ENCODE results near the gene MAP9. TPM values are rescaled to one million over a fixed set of nuclear protein-coding genes. Genes with fewer than 3 reads are reported as not detected.
A peak's percentile ranks its signal among the peaks of the same experiment; 100 is the strongest.

MAP9 gene
- total and polyA plus RNA-seq, 4 donors, result 0.14 to 2.0 (median 0.77) TPM

DNA sequence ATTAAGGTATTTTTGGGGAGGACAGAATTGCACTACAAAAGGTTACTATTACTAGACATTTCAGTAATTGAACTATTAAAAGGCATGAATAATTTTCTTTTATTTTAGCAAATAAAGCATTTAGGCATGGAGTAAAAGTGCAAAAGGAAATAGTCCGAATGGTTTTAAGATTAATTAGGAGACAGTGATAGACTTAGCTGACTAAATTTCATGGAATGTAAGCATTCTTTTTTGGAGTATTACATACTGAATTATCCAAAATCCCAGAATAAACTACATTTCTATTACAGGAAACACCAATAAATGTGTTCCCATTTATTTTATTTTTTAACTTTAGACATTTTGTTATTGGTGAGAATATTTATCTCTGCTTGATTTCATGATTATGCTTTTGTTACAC lies 30.7 kb upstream of the MAP9 start (continued):
- TF ChIP-seq ZBTB33 (IDR thresholded peaks at IDR 0.05), result no peak

GRCh38 chr4:155405059-155405458 lies 28.3 kb upstream of the MAP9 start:
- WGBS, result 36% methylated on average over 2 of the region's 2 CpGs

GRCh38 chr4:155403886-155404285 lies 27.1 kb upstream of the MAP9 start:
- Histone ChIP-seq H3K9ac (ENCODE audit: low read depth in 1 of 2, low read length in 2 of 2) (no peak overlapping the region), H3K4me1 (ENCODE audit: control insufficient read depth in 4 of 4, insufficient read depth in 4 of 4, low read length in 3 of 4) (no peaks in the 10 kb centered on the region), H3K27me3 (ENCODE audit: control insufficient read depth in 4 of 4, insufficient read depth in 4 of 4, low read length in 3 of 4) (no peaks in the 10 kb centered on the region), H3K27ac (ENCODE audit: low read depth in 1 of 2, low read length in 2 of 2) (no peak overlapping the region), H3K9me3 (ENCODE audit: control insufficient read depth in 4 of 4, low read length in 3 of 4) (no peaks in the 10 kb centered on the region), H3K4me3 (ENCODE audit: low read depth in 1 of 3, low read length in 3 of 3) (no peak overlapping the region), H3K36me3 (ENCODE audit: control insufficient read depth in 4 of 4, insufficient read depth in 3 of 4, low read depth in 1 of 4, low read length in 3 of 4) (no peaks in the 10 kb centered on the region)
- DNase-seq (ENCODE audit: low spot score), result no peak
- peak; percentile 66 to 68 for TF ChIP-seq RAD21 (IDR thresholded peaks at IDR 0.05)
- peak; percentile 9 for TF ChIP-seq CTCF (IDR thresholded peaks at IDR 0.05; ENCODE audit: low read depth, low read length, missing input control)
- TF ChIP-seq FOXA2 (IDR thresholded peaks at IDR 0.05), result no peak
- WGBS, result 15% methylated on average over 4 of the region's 4 CpGs

More at GRCh38 chr4:155405059-155405458, 28.3 kb upstream of the MAP9 start:
- TF ChIP-seq FOXA1 (IDR thresholded peaks at IDR 0.05) (no peak), NR2F2 (IDR thresholded peaks at IDR 0.05) (no peak), ZBTB33 (IDR thresholded peaks at IDR 0.05) (no peak), JUND (IDR thresholded peaks at IDR 0.05) (no peak), ATF3 (IDR thresholded peaks at IDR 0.05) (no peak), RXRA (IDR thresholded peaks at IDR 0.05) (peak in 1 of 2 donors; percentile 22)
- Histone ChIP-seq H3K4me1 (ENCODE audit: control insufficient read depth in 4 of 4, insufficient read depth in 4 of 4, low read length in 3 of 4) (no peaks in the 10 kb centered on the region), H3K36me3 (ENCODE audit: control insufficient read depth in 4 of 4, insufficient read depth in 3 of 4, low read depth in 1 of 4, low read length in 3 of 4) (no peaks in the 10 kb centered on the region), H3K27ac (ENCODE audit: low read depth in 1 of 2, low read length in 2 of 2) (no peak overlapping the region), H3K4me3 (ENCODE audit: low read depth in 1 of 3, low read length in 3 of 3) (no peak overlapping the region), H3K9me3 (ENCODE audit: control insufficient read depth in 4 of 4, low read length in 3 of 4) (no peaks in the 10 kb centered on the region), H3K9ac (ENCODE audit: low read depth in 1 of 2, low read length in 2 of 2) (no peak overlapping the region), H3K27me3 (ENCODE audit: control insufficient read depth in 4 of 4, insufficient read depth in 4 of 4, low read length in 3 of 4) (no peaks in the 10 kb centered on the region)
- DNase-seq (ENCODE audit: low spot score), result no peak

DNA sequence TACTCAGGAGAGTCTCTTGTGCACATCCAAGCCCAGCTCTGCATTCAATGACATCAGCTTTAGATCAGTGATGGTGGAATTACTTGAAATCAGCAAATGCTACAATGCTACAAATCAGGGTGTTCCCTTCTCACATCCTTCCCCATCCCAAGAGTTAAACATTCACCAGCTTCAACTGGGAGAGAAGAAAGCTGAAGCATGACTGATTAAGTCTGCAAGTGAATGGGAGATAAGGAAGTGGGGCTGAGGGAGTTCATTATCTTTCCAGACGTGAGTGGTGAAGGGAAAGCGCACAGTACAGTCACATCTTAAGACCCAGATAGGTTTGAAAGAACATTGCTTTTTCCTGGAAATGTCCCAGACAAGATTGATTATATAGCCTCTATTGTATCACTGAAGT lies 26.2 kb upstream of the MAP9 start:
- 32% methylated on average over 2 of the region's 2 CpGs for whole genome bisulfite sequencing
- Histone ChIP-seq H3K36me3 (ENCODE audit: control insufficient read depth in 4 of 4, insufficient read depth in 3 of 4, low read depth in 1 of 4, low read length in 3 of 4) (no peaks in the 10 kb centered on the region), H3K27me3 (ENCODE audit: control insufficient read depth in 4 of 4, insufficient read depth in 4 of 4, low read length in 3 of 4) (no peaks in the 10 kb centered on the region), H3K4me1 (ENCODE audit: control insufficient read depth in 4 of 4, insufficient read depth in 4 of 4, low read length in 3 of 4) (no peaks in the 10 kb centered on the region), H3K27ac (ENCODE audit: low read depth in 1 of 2, low read length in 2 of 2) (no peak overlapping the region), H3K4me3 (ENCODE audit: low read depth in 1 of 3, low read length in 3 of 3) (no peak overlapping the region), H3K9me3 (ENCODE audit: control insufficient read depth in 4 of 4, low read length in 3 of 4) (no peaks in the 10 kb centered on the region), H3K9ac (ENCODE audit: low read depth in 1 of 2, low read length in 2 of 2) (no peak overlapping the region)
- no peak for DNase-seq (ENCODE audit: low spot score)
- no peak for TF ChIP-seq TAF1 (conservative IDR thresholded peaks at IDR 0.05)
- no peak for TF ChIP-seq ATF3 (IDR thresholded peaks at IDR 0.05)
- no peak for TF ChIP-seq CTCF (IDR thresholded peaks at IDR 0.05; ENCODE audit: low read depth, low read length, missing input control)
- no peak for TF ChIP-seq JUND (IDR thresholded peaks at IDR 0.05)
- TF ChIP-seq GABPA (IDR thresholded peaks at IDR 0.05 in 1 of 2, conservative IDR thresholded peaks at IDR 0.05 in 1 of 2), result no peak
- TF ChIP-seq SP1 (IDR thresholded peaks at IDR 0.05), result no peak
- TF ChIP-seq ZBTB33 (IDR thresholded peaks at IDR 0.05), result no peak
- no peak for TF ChIP-seq HNF4G (IDR thresholded peaks at IDR 0.05)
- TF ChIP-seq FOXA2 (IDR thresholded peaks at IDR 0.05), result no peak
- no peak for TF ChIP-seq RXRA (IDR thresholded peaks at IDR 0.05)
- TF ChIP-seq FOXA1 (IDR thresholded peaks at IDR 0.05), result no peak
